Measurements from ENCODE around the gene DAPL1.

Gene DAPL1

GRCh38 chr2:158837645-158838044 is 42.5 kb downstream of the DAPL1 start:
- TF ChIP-seq CTCF (IDR thresholded peaks at IDR 0.05) = no peak

GRCh38 chr2:158841850-158842249 is 46.7 kb downstream of the DAPL1 start:
- TF ChIP-seq CTCF (IDR thresholded peaks at IDR 0.05) = no peak

- no peak for TF ChIP-seq CTCF (IDR thresholded peaks at IDR 0.05)
Measured at GRCh38 chr2:158845444-158845843, 50.3 kb downstream of the DAPL1 start.

GRCh38 chr2:158845859-158846258 is 50.7 kb downstream of the DAPL1 start:
- no peak for TF ChIP-seq CTCF (IDR thresholded peaks at IDR 0.05)

Measured in LNCAP (cell line).